Mesenteric fat pad (tissue), 1 donor: ENCODE results near the gene AP3B1. TPM values are rescaled to one million over a fixed set of nuclear protein-coding genes. Genes with fewer than 3 reads are reported as not detected.

Source experiments
- DNase-seq: peaks from one replicate; pipeline ENCODE4 v3.0.0-alpha.2; 2020; ENCODE audit warnings: low spot score
- total RNA-seq: library from RNA; stranded (reverse); fragmentation: NEBNext Ultra II Directional; extraction: Animal tissue kit (Norgen Biotek cat#: 25700); gene quantifications from one replicate; pipeline ENCODE4 v1.2.1, GENCODE V29; 2021
- donor health status: DM: yes; HTN: yes; CAD: no.

AP3B1 gene
- total RNA-seq, 1 donor from 2014 or later = 39.8 TPM

- DNase-seq = no peak
Measured at GRCh38 chr5:78006449-78006848, 288.0 kb downstream of the AP3B1 start.

DNA sequence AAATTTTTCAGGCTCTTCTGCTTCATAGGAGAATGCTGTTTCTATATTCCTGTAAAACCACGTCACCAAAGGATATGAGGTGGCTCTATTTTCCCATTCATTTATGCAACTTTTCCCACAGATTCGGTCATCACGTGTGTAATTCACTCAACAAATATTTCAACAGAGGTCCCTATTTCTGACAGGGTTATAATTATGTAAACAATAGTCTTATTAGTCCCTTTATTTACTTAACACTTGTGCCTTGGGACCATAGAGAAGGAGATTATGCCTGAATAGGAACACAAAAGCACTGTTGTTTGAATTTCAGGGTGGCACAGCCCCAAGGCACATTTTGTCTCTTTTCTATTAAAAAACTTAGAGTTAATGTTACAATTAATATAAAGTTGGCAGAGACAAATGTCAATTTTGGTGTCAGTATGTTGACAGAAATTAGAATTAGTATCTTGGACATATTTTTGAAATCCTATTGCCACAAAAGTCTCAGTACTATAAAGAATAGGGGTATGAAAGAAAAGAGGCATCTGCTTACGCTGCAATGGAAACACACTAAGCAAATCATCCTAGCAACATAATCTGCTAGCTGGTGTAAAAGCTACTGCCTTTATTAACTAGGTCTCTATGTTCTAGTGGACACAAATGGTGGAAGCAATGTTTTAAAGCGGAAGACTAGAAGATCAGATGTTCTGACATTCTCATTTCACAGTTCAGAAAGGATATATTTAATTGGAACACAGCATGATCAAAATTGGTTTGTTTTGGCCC is 289.3 kb downstream of the AP3B1 start:
- no peak for DNase-seq

- no peak for DNase-seq
Measured at GRCh38 chr5:78004559-78004958, 289.9 kb downstream of the AP3B1 start.

DNA sequence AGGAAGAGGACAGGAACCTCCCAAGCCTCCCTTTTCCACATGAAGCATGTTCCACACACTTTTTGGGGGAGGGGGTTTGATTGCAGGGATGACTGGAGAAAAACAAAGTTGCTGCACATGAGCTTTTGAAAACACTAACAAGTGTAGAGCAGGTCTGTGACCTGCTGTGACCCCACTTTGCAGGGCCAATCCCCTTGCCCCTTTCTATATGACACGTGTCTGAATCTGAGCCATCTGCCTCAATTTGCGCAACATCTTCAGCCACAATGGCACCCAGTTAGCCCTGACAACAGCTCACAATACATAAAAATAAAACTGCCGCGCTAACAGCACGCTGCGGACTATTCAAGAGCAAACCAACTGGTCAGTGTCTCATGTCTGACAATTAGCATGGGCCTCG is 290.6 kb downstream of the AP3B1 start:
- no peak for DNase-seq

DNA sequence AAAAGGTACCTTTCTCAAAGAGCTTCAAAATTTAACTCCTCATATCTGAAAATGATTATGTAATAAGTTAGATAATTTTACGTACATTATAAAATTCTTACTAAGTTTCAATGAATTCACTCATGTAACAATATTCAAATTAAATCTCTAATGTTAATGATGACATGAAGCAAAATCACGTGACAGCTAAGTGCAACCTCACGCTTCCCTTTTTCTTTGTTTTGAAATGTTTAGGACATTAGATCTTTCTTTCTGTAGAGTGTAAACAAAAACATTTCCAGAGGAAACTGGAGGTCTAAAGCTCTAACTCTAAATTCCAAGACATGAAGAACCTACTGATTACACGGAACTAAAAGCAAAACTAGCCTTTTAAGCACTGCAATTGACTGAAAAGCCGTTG is 291.0 kb downstream of the AP3B1 start:
- DNase-seq = no peak

- no peak for DNase-seq
Measured at GRCh38 chr5:78002690-78003089, 291.8 kb downstream of the AP3B1 start.

- no peak for DNase-seq
Measured at GRCh38 chr5:78001197-78001596, 293.3 kb downstream of the AP3B1 start.

DNA sequence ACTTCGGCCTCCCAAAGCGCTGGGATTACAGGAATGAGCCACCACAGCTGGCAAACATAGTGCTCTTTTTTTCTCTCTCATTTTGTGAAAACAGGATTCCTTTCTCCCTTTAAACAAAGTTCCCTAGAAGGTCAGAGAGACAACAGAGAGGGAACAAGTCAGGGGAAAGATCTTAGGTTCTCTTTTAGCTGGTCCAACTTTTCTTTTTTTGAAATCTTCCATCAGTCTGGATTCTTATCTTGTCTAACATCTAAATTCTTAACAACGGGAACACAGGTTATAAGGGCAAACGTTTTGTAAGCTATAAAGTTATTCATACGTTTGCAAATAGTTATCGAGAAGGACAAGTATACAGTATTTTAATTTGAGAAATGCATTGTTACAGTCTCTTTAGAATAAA is 294.3 kb downstream of the AP3B1 start:
- no peak for DNase-seq

DNA sequence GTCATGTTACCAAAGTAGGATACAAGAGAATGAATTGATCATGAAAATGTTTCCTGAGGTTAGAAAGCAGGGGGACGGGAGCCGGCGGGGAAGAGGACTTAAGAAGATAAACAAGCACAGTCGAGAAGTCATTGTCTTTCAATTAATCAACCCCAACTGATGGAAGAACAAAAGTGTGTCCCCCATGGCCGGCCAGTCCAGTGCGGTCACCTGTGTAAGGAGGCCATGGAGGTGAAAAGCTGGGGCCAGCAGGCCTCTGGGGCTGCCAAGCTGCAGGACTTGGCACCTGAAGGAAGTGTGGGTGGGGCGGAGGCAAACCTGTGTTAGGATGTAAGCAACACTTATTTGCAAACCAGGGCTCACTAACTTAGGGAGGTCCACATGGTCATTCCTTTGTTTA is 295.1 kb downstream of the AP3B1 start:
- no peak for DNase-seq

DNA sequence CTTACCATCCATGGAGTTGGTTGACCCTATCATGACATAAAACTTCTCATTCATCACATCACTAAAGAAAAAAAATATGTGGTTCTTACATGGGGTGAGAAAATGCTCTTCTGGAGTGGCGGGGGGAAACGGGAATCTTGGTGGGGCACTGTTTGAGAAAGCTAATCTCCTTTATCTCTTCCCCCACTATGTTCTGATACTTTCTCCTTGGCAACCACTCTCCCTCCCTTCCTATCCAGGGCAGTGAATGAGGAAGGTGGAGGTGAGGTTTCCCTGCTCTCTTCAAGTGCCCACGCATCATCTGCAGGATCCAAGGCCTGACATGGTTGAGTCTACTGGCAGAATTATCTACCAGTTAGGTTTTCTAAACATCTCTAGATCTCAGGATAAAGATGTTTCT is 297.6 kb downstream of the AP3B1 start:
- DNase-seq = no peak

GRCh38 chr5:77995793-77996409 is 298.6 kb downstream of the AP3B1 start:
- no peak for DNase-seq

DNA sequence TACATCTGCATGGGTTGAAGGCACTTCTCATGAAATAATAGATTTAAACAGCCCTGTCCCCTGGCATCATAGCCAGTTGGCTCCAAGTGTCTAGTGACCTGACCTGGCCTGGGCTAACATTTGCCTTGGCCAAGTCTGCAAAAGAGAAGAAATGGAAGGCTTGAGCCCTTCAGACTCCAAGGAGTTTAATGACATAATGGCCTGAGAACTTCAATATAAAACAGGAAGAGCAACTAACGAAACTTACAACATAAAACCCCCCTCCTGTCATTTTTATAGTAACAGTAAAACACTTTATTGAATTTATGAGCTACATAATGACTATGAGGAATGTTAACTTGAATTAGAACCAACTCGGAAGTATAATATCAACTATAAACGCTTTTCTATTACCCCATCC is 299.6 kb downstream of the AP3B1 start:
- DNase-seq = no peak

DNA sequence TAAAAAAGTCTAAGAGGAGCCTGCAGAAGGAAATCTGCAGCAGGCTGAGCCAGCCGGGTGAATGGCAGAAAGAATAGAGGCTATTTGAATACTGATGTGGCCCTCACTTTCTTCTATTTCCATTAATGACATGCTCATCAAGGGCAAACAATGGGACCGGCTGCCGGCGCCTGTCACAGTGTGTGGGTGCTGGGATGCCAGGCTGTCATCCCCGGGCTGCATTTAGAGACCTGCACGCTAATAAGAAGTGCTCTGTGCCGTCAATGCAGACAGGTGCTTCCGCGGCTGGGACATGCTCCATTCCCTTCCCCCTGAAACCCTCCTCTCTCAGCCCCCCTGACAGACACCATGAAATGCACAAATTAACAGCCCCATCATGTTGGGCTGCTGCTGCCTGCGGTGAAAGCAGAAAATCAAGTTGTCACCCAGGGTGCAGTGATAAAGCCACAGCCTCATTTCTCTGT is 300.6 kb downstream of the AP3B1 start:
- DNase-seq = no peak

DNA sequence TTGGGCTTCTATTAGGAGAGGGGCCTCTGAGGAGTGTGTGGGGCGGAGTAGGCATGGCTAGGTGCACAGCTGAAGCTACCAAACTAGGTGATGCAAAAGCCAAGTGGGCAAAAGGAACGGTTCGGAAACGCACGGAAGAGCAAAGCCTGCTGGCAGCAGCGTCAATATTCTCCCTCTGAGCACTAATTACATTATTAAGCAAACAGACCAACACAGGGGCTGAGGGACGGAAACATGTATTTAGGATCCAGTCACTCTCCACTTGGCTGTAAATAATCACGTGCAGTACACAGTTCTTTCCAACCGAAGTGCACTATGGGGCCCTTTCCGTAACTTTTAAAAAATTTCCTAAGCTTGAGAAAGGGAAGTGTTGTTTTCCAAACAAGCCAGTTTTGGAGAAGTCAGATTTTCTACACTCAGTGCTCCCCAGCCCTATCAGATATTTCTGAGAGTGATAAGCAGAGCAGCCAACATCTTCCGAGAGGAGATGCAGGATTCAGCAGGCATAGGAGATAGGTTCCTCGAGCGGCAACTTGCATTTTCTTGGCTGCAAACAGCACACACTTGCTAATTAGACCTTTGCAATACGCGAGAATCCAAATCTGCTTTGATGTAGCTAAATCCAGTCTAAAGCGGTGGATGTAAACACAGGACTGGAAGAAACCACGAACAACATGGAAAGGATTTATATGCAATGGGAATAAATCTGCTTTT is 301.2 kb downstream of the AP3B1 start:
- no peak for DNase-seq

GRCh38 chr5:77991084-77991483 is 303.4 kb downstream of the AP3B1 start:
- no peak for DNase-seq

- DNase-seq = no peak
Measured at GRCh38 chr5:77990020-77990419, 304.5 kb downstream of the AP3B1 start.

GRCh38 chr5:77987988-77988387 is 306.5 kb downstream of the AP3B1 start:
- DNase-seq = no peak

GRCh38 chr5:77987331-77987730 is 307.2 kb downstream of the AP3B1 start:
- DNase-seq = no peak

DNA sequence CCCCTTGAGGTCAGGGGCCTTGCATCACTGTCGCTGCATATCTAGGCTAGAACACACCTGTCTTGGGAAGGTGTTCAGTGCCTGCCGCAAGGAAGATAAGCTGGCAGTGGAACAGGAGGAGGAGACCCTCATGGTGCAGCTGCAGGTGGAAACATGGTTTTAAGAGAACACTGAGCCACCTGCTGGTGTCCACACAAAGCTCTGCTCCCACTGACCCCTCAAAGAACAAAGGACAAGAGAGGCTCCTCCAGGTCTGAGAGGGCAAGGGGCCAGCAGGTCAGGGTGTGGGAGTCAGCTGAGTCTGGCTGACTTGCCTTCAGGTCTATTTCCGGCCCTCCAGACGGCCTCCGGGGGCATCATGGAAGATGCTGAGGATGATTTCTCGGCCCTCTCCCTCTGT is 308.2 kb downstream of the AP3B1 start:
- DNase-seq = no peak

GRCh38 chr5:77985247-77985646 is 309.3 kb downstream of the AP3B1 start:
- no peak for DNase-seq

DNA sequence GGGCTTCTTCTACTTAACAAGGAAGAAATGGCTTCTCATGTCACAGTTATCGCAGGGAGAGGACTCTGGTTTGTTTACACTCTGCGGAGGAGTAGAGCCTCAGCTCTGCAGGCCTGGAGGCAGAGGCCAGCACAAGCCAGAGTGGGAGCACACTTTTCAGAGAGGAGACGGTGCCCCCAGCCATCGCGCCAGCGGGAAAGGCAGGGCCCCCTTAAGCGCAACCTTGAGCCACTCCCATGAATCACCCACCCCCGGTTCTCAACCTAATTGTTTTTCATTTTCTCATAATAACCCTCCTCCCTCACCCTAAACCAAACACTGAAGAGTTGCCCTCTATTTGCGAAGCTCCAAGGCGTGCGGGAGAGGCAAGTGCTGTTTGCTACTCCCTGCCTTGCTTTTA is 309.9 kb downstream of the AP3B1 start:
- no peak for DNase-seq

DNA sequence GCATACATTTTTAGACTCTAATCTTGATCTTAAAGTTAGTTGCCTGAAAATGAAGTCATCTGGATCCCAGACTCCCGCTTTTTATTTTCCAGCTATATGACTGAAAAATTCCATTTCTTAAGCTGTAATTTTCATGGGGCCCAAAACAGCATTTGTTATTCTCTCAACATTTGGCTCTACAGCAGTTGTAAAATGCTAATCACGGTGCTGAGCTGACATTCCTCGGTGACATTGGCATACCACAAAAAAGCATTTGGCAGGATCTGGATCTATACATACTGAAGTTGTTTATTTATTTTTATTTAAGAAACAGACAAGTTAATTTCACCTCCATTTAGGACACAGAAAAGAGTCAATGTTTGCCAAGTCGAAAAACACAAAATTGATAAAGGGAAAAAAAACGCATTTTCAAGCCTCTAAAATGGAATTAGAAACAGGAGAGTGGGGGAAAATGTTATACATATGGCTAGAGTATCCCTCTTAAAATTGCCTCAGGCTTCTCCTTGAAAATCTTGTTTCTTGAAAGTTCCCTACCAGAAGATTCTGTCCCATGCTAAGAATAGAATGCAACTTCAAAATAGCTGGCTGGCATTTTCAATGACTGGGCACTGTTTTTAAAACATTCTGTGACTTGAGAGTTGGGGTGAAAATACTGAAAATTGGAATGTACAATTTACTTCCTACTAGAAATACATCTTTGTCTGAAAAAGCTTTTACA is 310.9 kb downstream of the AP3B1 start:
- no peak for DNase-seq
